Measurements from ENCODE around the gene OTOP1.
A peak's percentile ranks its signal among the peaks of the same experiment; 100 is the strongest.
"Not testable (repeated sequence)": the region's sequence is repeated elsewhere in the genome, so short reads cannot be mapped to it uniquely, and the experiment has no call there.

OTOP1 gene

DNA sequence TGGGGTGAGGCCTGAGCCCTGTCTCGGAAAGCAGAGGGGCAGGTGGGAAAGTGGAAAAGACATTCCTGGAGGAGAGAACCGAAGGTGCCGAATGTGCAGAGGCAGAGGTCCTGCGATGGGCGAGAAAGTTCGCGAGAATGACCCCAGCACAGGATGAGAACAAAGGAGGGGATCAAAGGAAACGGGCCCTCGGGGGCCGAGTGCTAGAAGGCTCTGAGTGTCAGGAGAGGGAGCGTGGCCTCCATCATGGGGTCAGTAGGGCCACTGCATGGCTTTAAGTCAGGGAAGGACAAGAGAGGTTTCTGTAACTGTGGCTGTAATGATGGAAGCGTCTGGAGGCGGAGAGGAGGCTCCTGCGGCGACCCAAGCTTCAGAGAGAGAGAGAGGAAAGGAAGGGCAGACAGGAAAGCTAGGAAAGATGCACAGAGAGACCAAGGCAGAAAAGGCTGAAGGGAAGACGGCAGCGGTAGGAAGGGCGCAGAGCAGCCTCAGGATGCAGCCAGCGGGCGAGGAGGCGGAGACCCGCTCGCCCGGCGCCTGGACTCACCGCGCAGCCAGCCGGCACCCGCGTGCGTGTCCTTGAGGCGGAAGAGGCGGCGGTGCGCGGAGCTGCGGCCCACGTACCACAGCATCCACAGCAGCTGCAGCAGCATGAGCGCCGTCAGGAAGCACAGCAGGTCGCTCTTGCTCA lies 669 bp downstream of the OTOP1 start:
- peaks cover 30% of the 10 kb centered on the region for H3K27me3 ChIP-seq
- no peak overlapping the region for H3K4me3 ChIP-seq (ENCODE audit: low read depth, low read length)
- no peaks in the 10 kb centered on the region for H3K36me3 ChIP-seq
- H3K9me3 ChIP-seq: no peaks in the 10 kb centered on the region
- DNase-seq: peak; percentile 28
- TF ChIP-seq, protein P1, sequence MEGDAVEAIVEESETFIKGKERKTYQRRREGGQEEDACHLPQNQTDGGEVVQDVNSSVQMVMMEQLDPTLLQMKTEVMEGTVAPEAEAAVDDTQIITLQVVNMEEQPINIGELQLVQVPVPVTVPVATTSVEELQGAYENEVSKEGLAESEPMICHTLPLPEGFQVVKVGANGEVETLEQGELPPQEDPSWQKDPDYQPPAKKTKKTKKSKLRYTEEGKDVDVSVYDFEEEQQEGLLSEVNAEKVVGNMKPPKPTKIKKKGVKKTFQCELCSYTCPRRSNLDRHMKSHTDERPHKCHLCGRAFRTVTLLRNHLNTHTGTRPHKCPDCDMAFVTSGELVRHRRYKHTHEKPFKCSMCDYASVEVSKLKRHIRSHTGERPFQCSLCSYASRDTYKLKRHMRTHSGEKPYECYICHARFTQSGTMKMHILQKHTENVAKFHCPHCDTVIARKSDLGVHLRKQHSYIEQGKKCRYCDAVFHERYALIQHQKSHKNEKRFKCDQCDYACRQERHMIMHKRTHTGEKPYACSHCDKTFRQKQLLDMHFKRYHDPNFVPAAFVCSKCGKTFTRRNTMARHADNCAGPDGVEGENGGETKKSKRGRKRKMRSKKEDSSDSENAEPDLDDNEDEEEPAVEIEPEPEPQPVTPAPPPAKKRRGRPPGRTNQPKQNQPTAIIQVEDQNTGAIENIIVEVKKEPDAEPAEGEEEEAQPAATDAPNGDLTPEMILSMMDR (IDR thresholded peaks at IDR 0.05; ENCODE audit: low read depth, low read length): no peak
- H3K4me1 ChIP-seq: no peaks in the 10 kb centered on the region

DNA sequence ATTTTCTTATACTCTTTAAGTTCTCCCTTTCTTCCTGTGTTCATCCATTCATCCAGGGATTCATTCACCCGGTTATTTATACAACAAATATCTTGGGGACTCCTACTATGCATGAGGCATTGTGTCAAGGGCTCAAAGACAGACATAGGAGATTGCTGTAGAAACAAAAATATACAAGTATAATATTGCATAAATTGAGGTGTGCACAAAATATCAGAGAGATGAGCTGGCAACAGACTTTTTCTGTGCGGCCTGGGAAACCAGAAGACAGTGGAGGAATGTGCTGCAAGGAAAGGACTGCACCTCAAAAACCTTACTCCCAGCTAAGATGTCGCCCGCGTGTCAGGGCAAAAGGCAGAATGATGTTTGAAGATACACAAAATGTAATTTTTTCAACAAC lies 9.6 kb downstream of the OTOP1 start:
- H3K4me1 ChIP-seq: no peaks in the 10 kb centered on the region
- peaks cover 5% of the 10 kb centered on the region; the same call in 1 of the 2 replicates for H3K27me3 ChIP-seq
- TF ChIP-seq, protein P1 (IDR thresholded peaks at IDR 0.05; ENCODE audit: low read depth, low read length): no peak
- no peaks in the 10 kb centered on the region for H3K9me3 ChIP-seq
- H3K4me3 ChIP-seq (ENCODE audit: low read depth, low read length): no peak overlapping the region
- no peaks in the 10 kb centered on the region for H3K36me3 ChIP-seq
- no peak for DNase-seq

DNA sequence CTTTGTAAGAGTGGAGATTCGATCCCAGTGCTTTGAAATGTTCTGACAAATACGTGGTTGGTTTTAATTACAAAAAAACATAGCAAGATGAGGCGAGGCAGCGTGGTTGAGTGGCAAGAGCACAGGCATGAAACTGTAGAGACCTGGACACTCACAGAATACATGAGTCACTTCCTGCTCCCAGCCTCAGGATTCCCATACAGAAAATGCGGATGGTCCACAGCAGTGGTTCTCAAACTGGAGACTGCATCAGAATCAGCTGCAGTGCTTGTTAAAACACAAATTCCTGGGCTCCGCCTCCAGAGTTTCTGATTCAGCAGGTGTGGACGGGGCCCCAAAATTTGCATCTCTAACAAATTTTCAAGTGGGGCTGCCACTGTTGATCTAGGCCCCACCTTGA lies 10.1 kb downstream of the OTOP1 start:
- Histone ChIP-seq H3K4me3 (ENCODE audit: low read depth, low read length) (no peak overlapping the region), H3K36me3 (no peaks in the 10 kb centered on the region), H3K9me3 (no peaks in the 10 kb centered on the region), H3K27me3 (peaks cover 5% of the 10 kb centered on the region; the same call in 1 of the 2 replicates), H3K4me1 (no peaks in the 10 kb centered on the region)
- TF ChIP-seq, protein P1 (IDR thresholded peaks at IDR 0.05; ENCODE audit: low read depth, low read length): no peak
- no peak for DNase-seq

DNA sequence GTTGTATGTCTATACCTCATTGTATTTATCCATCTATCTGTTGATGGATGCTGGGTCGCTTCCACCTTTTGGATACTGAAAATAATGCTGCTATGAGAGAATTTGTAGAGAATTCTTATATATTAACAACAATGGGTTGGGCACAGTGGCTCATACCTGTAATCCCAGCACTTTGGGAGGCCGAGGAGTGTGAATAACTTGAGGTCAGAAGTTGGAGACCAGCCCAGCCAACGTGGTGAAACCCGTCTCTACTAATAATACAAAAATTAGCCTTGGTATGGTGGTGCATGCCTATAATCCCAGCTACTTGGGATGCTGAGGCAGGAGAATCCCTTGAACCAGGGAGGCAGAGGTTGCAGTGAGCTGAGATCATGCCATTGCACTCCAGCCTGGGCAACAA lies 13.1 kb downstream of the OTOP1 start:
- H3K27me3 ChIP-seq; H3K4me1 ChIP-seq; H3K36me3 ChIP-seq; H3K9me3 ChIP-seq; H3K4me3 ChIP-seq (ENCODE audit: low read depth, low read length); DNase-seq: not testable (repeated sequence)

DNA sequence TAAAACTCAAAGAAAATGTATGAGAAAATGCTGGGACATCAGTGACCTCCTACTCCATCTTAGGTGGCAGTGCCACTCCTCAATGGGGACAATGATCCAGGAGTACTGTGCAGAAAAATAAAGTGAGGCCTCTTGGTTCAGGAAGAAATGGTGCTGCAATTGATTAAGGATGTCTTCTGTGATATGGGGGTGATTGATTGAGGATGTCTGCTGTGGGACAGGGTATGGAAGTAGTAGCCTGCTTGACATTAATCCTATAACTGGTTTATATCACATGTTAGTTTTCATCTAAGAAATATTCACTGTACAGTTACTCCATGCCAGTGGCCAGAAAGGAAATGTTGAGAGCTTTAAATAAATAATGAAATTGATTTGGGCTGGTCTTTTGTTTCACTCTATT lies 20.5 kb downstream of the OTOP1 start:
- no peak for DNase-seq
- TF ChIP-seq, protein P1 (IDR thresholded peaks at IDR 0.05; ENCODE audit: low read depth, low read length): no peak
- Histone ChIP-seq H3K4me1 (no peaks in the 10 kb centered on the region), H3K27me3 (peaks cover 40% of the 10 kb centered on the region), H3K9me3 (no peaks in the 10 kb centered on the region), H3K36me3 (no peaks in the 10 kb centered on the region), H3K4me3 (ENCODE audit: low read depth, low read length) (no peak overlapping the region)

DNA sequence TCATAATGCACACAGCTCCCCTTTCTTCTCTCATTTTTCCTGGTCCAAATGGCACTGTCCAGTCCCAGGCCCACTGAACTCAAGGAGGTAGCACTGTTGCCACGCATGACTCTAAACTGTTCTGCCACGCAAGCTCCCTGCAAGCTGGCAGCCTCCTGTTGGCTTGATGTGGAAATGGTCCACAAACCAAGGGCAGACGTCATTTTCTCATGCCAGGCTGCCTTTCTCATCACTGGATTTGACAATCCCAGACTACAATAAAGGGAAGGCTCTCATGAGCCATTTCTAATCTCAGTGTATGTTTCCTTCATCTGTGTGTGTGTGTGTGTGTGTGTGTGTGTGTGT lies 22.4 kb downstream of the OTOP1 start:
- Histone ChIP-seq H3K9me3 (no peaks in the 10 kb centered on the region), H3K4me1 (no peaks in the 10 kb centered on the region), H3K27me3 (peaks cover 40% of the 10 kb centered on the region), H3K36me3 (no peaks in the 10 kb centered on the region), H3K4me3 (ENCODE audit: low read depth, low read length) (no peak overlapping the region)
- TF ChIP-seq, protein P1 (IDR thresholded peaks at IDR 0.05; ENCODE audit: low read depth, low read length): no peak
- DNase-seq: no peak
